HCT116 (cell line): ENCODE results near the gene MAP3K5. TPM values are rescaled to one million over a fixed set of nuclear protein-coding genes. Genes with fewer than 3 reads are reported as not detected.

Experiments used
- ATAC-seq: fragments of 200-7000 bp; cut with Tn5 transposase; 2 replicates; pipeline ENCODE4 v1.9.1; 2020; ENCODE audit warnings: mild to moderate bottlenecking, moderate library complexity
- BruUV-seq: library from RNA; stranded (reverse); fragments of 400-500 nt; replicated peaks from 2 replicates; lab custom pipeline; 2021; lab: Mats Ljungman, UMichigan
- CTCF ChIA-PET: fragments of 300-600 bp; sonication (Branson Sonifier 250); formaldehyde crosslinking; loops from one replicate; lab custom pipeline; 2021; ENCODE audit warnings: antibody characterized with exemption; lab: Charles Lee
- POLR2A ChIA-PET: fragments of 300-600, 350-600 bp; sonication (Branson Sonifier 250); formaldehyde crosslinking; loops from one replicate; lab custom pipeline; 2021; ENCODE audit warnings: antibody characterized with exemption; lab: Charles Lee
- RAD21 ChIA-PET, 2 experiments: fragments of 300-600 bp; sonication (Branson Sonifier 250); formaldehyde crosslinking; loops; one replicate each; lab custom pipeline; 2023; ENCODE audit warnings: low total read pairs in 2 of 2; ENCODE audit not compliant: uncharacterized antibody in 2 of 2, unreplicated experiment in 2 of 2, low non-redundant PET in 1 of 2; lab: Charles Lee
- DNase-seq: peaks from one replicate; pipeline ENCODE4 v3.0.0-alpha.2; 2010; ENCODE audit warnings: low read depth, low spot score
- H2AFZ ChIP-seq: fragments of 200-600 bp; shearing (Covaris generic), sonication (generic); 2 replicates; pipeline ENCODE4 v1.6.1; 2017; ENCODE audit warnings: low read depth, mixed run types, mixed read lengths, antibody characterized with exemption, low read length; ENCODE audit not compliant: poor library complexity, severe bottlenecking
- H3K27ac ChIP-seq: 2 replicates; pipeline ENCODE4 v1.5.1; 2012; ENCODE audit warnings: low read depth, low read length
- H3K27me3 ChIP-seq: fragments of 200-600 bp; sonication (generic); 2 replicates; pipeline ENCODE4 v1.6.1; 2016; ENCODE audit warnings: mixed run types, low read length, mixed read lengths; ENCODE audit not compliant: insufficient read depth
- H3K36me3 ChIP-seq, 2 experiments: fragments of 200-500 bp in 1 of 2; fragments of 200-600 bp in 1 of 2; sonication (Bioruptor generic) in 1 of 2; sonication (generic) in 1 of 2; 2 replicates each; pipeline versions ENCODE4 v1.5.1 to v1.6.1; 2014 to 2016; ENCODE audit warnings: low read length in 2 of 2, inconsistent platforms in 1 of 2, mixed read lengths in 1 of 2, mixed run types in 1 of 2; ENCODE audit not compliant: insufficient read depth in 2 of 2, control insufficient read depth in 1 of 2
- H3K4me1 ChIP-seq, 2 experiments: fragments of 200-600 bp in 1 of 2; sonication (generic) in 1 of 2; 2 replicates each; pipeline versions ENCODE4 v1.5.1 to v1.6.1; 2012 to 2017; ENCODE audit warnings: low read length in 2 of 2, inconsistent platforms in 1 of 2, mild to moderate bottlenecking in 1 of 2, mixed read lengths in 1 of 2, mixed run types in 1 of 2, moderate library complexity in 1 of 2; ENCODE audit not compliant: insufficient read depth in 2 of 2, control insufficient read depth in 1 of 2
- H3K4me2 ChIP-seq: fragments of 200-600 bp; sonication (generic); 2 replicates; pipeline ENCODE4 v1.6.1; 2017; ENCODE audit warnings: mixed run types, low read length, mixed read lengths
- H3K4me3 ChIP-seq, 2 experiments: fragments of 200-600 bp in 1 of 2; sonication (generic) in 1 of 2; replicated peaks in 1 of 2; 2 replicates each; pipeline ENCODE4 v1.5.1; 2011 to 2016; ENCODE audit warnings: low read length in 2 of 2, control low read depth in 1 of 2, low read depth in 1 of 2, mild to moderate bottlenecking in 1 of 2, mixed read lengths in 1 of 2, mixed run types in 1 of 2
- H3K79me2 ChIP-seq: fragments of 200-600 bp; sonication (generic); 2 replicates; pipeline ENCODE4 v1.6.1; 2017; ENCODE audit warnings: mild to moderate bottlenecking, mixed run types, low read length, moderate library complexity, mixed read lengths; ENCODE audit not compliant: insufficient read depth
- H3K9ac ChIP-seq: fragments of 200-600 bp; sonication (generic); 2 replicates; pipeline ENCODE4 v1.6.1; 2016; ENCODE audit warnings: low read length, mixed read lengths
- H3K9me2 ChIP-seq: fragments of 200-600 bp; sonication (generic), shearing (Covaris generic); 2 replicates; pipeline ENCODE4 v1.6.1; 2017; ENCODE audit warnings: mixed run types, mild to moderate bottlenecking, moderate library complexity; ENCODE audit not compliant: insufficient read depth
- H3K9me3 ChIP-seq, 2 experiments: fragments of 200-500 bp in 1 of 2; fragments of 200-600 bp in 1 of 2; sonication (Bioruptor generic) in 1 of 2; sonication (generic) in 1 of 2; 2 replicates each; pipeline ENCODE4 v1.6.1; 2014 to 2017; ENCODE audit warnings: low read length in 2 of 2, mixed read lengths in 2 of 2, inconsistent platforms in 1 of 2, low read depth in 1 of 2, mild to moderate bottlenecking in 1 of 2, mixed run types in 1 of 2, moderate library complexity in 1 of 2; ENCODE audit not compliant: control insufficient read depth in 1 of 2, insufficient read depth in 1 of 2
- H4K20me1 ChIP-seq: fragments of 200-600 bp; sonication (generic), shearing (Covaris generic); 2 replicates; pipeline ENCODE4 v1.6.1; 2017; ENCODE audit warnings: mixed run types, mild to moderate bottlenecking, moderate library complexity; ENCODE audit not compliant: insufficient read depth
- ATF3 ChIP-seq: IDR thresholded peaks from 2 replicates; pipeline ENCODE4 v1.6.1; 2012
- CBX3 ChIP-seq: IDR thresholded peaks from 2 replicates; pipeline ENCODE4 v1.6.1; 2012; ENCODE audit warnings: low read depth
- CEBPB ChIP-seq: IDR thresholded peaks from 2 replicates; pipeline ENCODE4 v1.6.1; 2012; ENCODE audit warnings: low read depth
- ELF1 ChIP-seq: IDR thresholded peaks from 2 replicates; pipeline ENCODE4 v1.6.1; 2012; ENCODE audit warnings: low read depth, borderline replicate concordance
- EZH2 ChIP-seq: fragments of 200-600 bp; sonication (generic); IDR thresholded peaks from 2 replicates; pipeline ENCODE4 v1.6.1; 2017; ENCODE audit warnings: antibody characterized with exemption, mixed run types
- EZH2phosphoT487 ChIP-seq: fragments of 200-600 bp; IDR thresholded peaks from 2 replicates; pipeline ENCODE4 v1.6.1; 2018; ENCODE audit warnings: antibody characterized with exemption, borderline replicate concordance
- FOSL1 ChIP-seq: IDR thresholded peaks from 2 replicates; pipeline ENCODE4 v1.6.1; 2012; ENCODE audit warnings: low read depth
- JUND ChIP-seq: IDR thresholded peaks from 2 replicates; pipeline ENCODE4 v1.6.1; 2012
- MAX ChIP-seq: IDR thresholded peaks from 2 replicates; pipeline ENCODE4 v1.6.1; 2012
- POLR2A ChIP-seq: IDR thresholded peaks from 2 replicates; pipeline ENCODE4 v1.7.0; 2011; ENCODE audit warnings: borderline replicate concordance; ENCODE audit not compliant: insufficient read depth, insufficient read length; ENCODE audit errors: extremely low read depth
- POLR2AphosphoS5 ChIP-seq: IDR thresholded peaks from 2 replicates; pipeline ENCODE4 v1.6.1; 2011; ENCODE audit warnings: mild to moderate bottlenecking, low read depth, low read length, moderate library complexity
- SP1 ChIP-seq: IDR thresholded peaks from 2 replicates; pipeline ENCODE4 v1.6.1; 2012; ENCODE audit warnings: low read depth
- SRF ChIP-seq: IDR thresholded peaks from 2 replicates; pipeline ENCODE4 v1.6.1; 2012; ENCODE audit warnings: low read depth
- TCF7L2 ChIP-seq: IDR thresholded peaks from 2 replicates; pipeline ENCODE4 v1.7.0; 2011; ENCODE audit warnings: borderline replicate concordance, inconsistent platforms; ENCODE audit not compliant: insufficient read depth, insufficient read length; ENCODE audit errors: extremely low read depth
- YY1 ChIP-seq: IDR thresholded peaks from 2 replicates; pipeline ENCODE4 v1.6.1; 2011; ENCODE audit warnings: low read length, low read depth, moderate library complexity, mild to moderate bottlenecking; ENCODE audit not compliant: insufficient replicate concordance; ENCODE audit errors: extremely low read depth
- ZBTB33 ChIP-seq: IDR thresholded peaks from 2 replicates; pipeline ENCODE4 v1.6.1; 2011; ENCODE audit warnings: mild to moderate bottlenecking, low read length, moderate library complexity; ENCODE audit not compliant: insufficient replicate concordance; ENCODE audit errors: extremely low read depth
- intact Hi-C: fragments of 100-400 bp; cut with micrococcal nuclease; formaldehyde crosslinking; loops from 2 replicates; pipeline ENCODE4 v1.10.0; 2022
- total RNA-seq: library from RNA; stranded (reverse); gene quantifications from one replicate; pipeline ENCODE4 v1.2.1, GENCODE V29; 2021; ENCODE audit not compliant: unreplicated experiment

MAP3K5 gene
- total RNA-seq, 1 experiment from 2014 or later: 11.8 TPM

GRCh38 chr6:136525586-136526195 is 266.6 kb downstream of the MAP3K5 start:
- TF ChIP-seq SRF: no peak
- TF ChIP-seq POLR2A: no peak
- no peak for TF ChIP-seq ATF3
- no peak for TF ChIP-seq POLR2AphosphoS5
- TF ChIP-seq EZH2phosphoT487: no peak
- no peak for TF ChIP-seq MAX
- TF ChIP-seq SP1: no peak
- TF ChIP-seq TCF7L2: no peak
- TF ChIP-seq ELF1: no peak
- no peak for TF ChIP-seq YY1
- no peak for TF ChIP-seq CBX3
- no peak for TF ChIP-seq FOSL1
- TF ChIP-seq ZBTB33: no peak
- TF ChIP-seq CEBPB: no peak
- TF ChIP-seq EZH2: no peak
- no peak for TF ChIP-seq JUND
- Histone ChIP-seq H3K36me3 (no peaks in the 10 kb centered on the region), H2AFZ (no peak overlapping the region), H3K4me3 (no peak overlapping the region), H3K79me2 (peaks cover 44% of the 10 kb centered on the region), H3K27ac (no peak overlapping the region), H3K4me2 (no peak overlapping the region), H3K9ac (no peak overlapping the region), H3K27me3 (no peaks in the 10 kb centered on the region), H3K4me1 (no peaks in the 10 kb centered on the region), H3K9me3 (no peaks in the 10 kb centered on the region), H3K9me2 (no peaks in the 10 kb centered on the region), H4K20me1 (peaks cover 4% of the 10 kb centered on the region; the same call in 1 of the 2 replicates)
- CTCF ChIA-PET: no interaction called here
- RAD21 ChIA-PET: no interaction called here
- no TSS peak for BruUV-seq
- intact Hi-C loops: no loop called here
- DNase-seq: no peak
- no peak for ATAC-seq
- POLR2A ChIA-PET: no interaction called here
